Endothelial cell (in vitro differentiated cells): Measurements from ENCODE around the gene SORCS2. TPM values are rescaled to one million over a fixed set of nuclear protein-coding genes. Genes with fewer than 3 reads are reported as not detected.

Experiments used
- DNase-seq: peaks from one replicate; pipeline ENCODE4 v3.0.0; 2021; ENCODE audit warnings: low spot score
- H3K27ac Mint-ChIP-seq: one replicate; pipeline ENCODE4 v1.8.0; 2021; ENCODE audit warnings: mixed read lengths, inconsistent platforms; ENCODE audit not compliant: unreplicated experiment
- H3K27me3 Mint-ChIP-seq: one replicate; pipeline ENCODE4 v1.8.0; 2021; ENCODE audit warnings: mild to moderate bottlenecking, moderate library complexity, mixed read lengths, inconsistent platforms; ENCODE audit not compliant: unreplicated experiment
- H3K36me3 Mint-ChIP-seq: one replicate; pipeline ENCODE4 v1.8.0; 2021; ENCODE audit warnings: mild to moderate bottlenecking, low read depth, mixed read lengths, inconsistent platforms; ENCODE audit not compliant: unreplicated experiment
- H3K4me1 Mint-ChIP-seq: one replicate; pipeline ENCODE4 v1.8.0; 2021; ENCODE audit warnings: mild to moderate bottlenecking, mixed read lengths, inconsistent platforms; ENCODE audit not compliant: unreplicated experiment
- H3K4me3 Mint-ChIP-seq: one replicate; pipeline ENCODE4 v1.8.0; 2021; ENCODE audit warnings: mild to moderate bottlenecking, mixed read lengths, inconsistent platforms; ENCODE audit not compliant: unreplicated experiment
- H3K9me3 Mint-ChIP-seq: one replicate; pipeline ENCODE4 v1.8.0; 2021; ENCODE audit warnings: mixed read lengths, inconsistent platforms; ENCODE audit not compliant: unreplicated experiment
- total RNA-seq: library from RNA; stranded (reverse); fragmentation: NEBNext Ultra II Directional; extraction: Animal tissue kit (Norgen Biotek cat#: 25700); gene quantifications from one replicate; pipeline ENCODE4 v1.2.1, GENCODE V29; 2021; ENCODE audit not compliant: unreplicated experiment
- TF ChIP-seq, protein P1 (sequence below): fragments of 200-600 bp; sonication (generic); IDR thresholded peaks from one replicate; pipeline ENCODE4 v1.5.0; 2021; ENCODE audit warnings: antibody characterized with exemption; ENCODE audit not compliant: unreplicated experiment

The SORCS2 gene
- total RNA-seq, 1 donor from 2014 or later = 1.3 TPM

DNA sequence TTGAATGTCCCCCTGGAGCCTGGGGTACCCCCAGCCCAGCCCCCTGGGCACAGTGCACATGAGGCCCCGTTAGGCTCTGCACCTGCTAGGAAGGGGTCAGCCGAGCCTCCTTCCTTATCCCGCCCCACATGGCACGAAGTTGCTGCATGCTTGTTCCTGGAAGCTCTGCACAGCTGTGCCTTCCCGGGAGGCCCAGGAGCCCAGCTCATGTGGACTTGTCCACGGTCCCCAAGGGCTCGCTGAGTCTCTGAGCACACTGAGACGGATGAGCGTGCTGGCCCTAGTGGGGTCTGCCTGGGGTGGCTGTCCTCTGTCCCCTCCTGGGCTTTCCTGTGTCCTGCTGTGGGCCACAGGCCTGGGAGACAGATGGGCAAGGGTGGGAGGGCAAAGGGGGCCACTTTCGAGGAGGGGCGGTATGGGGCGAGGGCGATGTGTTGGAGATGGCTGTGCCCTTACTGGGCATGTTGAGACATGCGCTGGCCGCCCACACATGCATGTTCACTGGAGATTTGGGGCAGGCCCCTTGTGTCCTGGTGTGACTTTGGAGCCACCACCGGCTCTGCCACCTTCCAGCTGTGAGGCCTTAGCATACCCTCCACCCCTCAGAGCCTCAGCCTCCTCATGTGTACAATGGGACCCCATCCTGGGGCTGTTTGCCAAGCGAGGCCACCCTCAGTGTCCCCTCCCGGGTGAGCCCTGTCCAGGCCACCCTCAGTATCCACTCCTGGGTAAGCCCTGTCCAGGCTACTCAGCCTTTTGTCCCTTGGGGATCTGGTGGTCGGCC lies 509.7 kb downstream of the SORCS2 start:
- Mint-ChIP-seq H3K4me3 (no peak overlapping the region), H3K9me3 (no peaks in the 10 kb centered on the region), H3K36me3 (no peaks in the 10 kb centered on the region), H3K27ac (no peak overlapping the region), H3K27me3 (peaks cover 14% of the 10 kb centered on the region), H3K4me1 (peaks cover 4% of the 10 kb centered on the region)
- TF ChIP-seq, protein P1, sequence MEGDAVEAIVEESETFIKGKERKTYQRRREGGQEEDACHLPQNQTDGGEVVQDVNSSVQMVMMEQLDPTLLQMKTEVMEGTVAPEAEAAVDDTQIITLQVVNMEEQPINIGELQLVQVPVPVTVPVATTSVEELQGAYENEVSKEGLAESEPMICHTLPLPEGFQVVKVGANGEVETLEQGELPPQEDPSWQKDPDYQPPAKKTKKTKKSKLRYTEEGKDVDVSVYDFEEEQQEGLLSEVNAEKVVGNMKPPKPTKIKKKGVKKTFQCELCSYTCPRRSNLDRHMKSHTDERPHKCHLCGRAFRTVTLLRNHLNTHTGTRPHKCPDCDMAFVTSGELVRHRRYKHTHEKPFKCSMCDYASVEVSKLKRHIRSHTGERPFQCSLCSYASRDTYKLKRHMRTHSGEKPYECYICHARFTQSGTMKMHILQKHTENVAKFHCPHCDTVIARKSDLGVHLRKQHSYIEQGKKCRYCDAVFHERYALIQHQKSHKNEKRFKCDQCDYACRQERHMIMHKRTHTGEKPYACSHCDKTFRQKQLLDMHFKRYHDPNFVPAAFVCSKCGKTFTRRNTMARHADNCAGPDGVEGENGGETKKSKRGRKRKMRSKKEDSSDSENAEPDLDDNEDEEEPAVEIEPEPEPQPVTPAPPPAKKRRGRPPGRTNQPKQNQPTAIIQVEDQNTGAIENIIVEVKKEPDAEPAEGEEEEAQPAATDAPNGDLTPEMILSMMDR = no peak
- DNase-seq = no peak

DNA sequence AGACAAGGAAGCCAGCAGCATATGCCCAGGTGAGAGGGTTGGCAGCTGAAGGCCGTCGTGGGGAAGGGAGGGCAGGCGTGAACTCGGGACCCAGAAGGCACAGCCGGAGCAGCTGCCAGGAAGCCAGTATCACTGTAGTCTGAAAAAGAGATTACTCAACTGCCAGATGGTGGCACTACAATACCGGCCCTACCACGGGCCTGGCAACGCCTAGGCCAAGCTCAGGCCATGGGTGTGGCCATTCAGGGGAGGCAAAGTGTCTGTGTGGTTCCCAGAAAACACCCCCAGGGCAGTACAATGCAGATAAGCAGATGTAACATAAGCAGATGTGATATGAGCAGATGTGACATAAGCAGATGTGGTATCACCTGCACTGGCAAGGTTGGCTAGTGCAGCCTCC lies 511.4 kb downstream of the SORCS2 start:
- H3K4me3 Mint-ChIP-seq = no peak overlapping the region
- TF ChIP-seq, protein P1 = no peak
- peaks cover 4% of the 10 kb centered on the region for H3K4me1 Mint-ChIP-seq
- DNase-seq = no peak
- H3K27ac Mint-ChIP-seq = no peak overlapping the region
- H3K9me3 Mint-ChIP-seq = no peaks in the 10 kb centered on the region
- peaks cover 10% of the 10 kb centered on the region for H3K27me3 Mint-ChIP-seq
- H3K36me3 Mint-ChIP-seq = no peaks in the 10 kb centered on the region

DNA sequence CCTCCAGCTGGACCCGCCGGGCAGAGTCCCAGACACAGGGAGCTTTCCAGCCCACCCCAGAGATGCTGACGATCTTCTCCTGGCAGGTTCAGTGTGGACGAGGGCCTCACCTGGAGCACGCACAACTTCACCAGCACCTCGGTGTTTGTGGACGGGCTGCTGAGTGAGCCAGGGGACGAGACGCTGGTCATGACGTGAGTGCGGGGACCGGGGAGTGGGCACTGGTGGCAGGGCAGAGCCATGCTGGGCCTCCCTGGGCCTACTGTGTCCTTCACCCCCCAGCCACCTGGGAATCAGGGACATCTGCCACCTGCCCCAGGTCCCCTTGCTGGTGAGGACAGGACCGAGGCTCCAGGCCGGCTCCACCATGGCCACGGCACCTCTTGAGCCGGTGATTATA lies 511.8 kb downstream of the SORCS2 start:
- Mint-ChIP-seq H3K9me3 (no peaks in the 10 kb centered on the region), H3K36me3 (no peaks in the 10 kb centered on the region), H3K4me3 (no peak overlapping the region), H3K27me3 (peaks cover 10% of the 10 kb centered on the region), H3K27ac (no peak overlapping the region), H3K4me1 (peaks cover 4% of the 10 kb centered on the region)
- no peak for DNase-seq
- TF ChIP-seq, protein P1 = no peak

DNA sequence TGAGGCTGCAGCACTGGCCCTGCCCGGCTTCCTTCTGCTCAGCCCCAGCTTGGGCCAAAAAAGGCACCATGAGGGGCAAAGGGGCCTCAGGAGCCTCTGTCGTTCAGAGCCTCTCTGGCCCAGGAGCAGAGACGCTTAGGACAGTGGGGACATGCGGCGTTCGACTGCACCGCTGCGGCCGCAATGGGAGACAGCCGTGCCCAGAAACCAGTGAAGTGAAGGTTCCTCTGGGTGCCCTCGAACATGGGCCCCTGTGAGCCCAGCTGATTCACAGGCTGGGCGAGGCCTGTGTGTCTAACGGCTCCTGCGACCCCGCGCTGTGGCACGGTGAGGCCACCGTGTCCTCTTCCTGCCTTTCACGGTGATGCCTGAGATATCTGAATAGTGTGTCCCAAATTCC lies 512.3 kb downstream of the SORCS2 start:
- no peak for DNase-seq
- Mint-ChIP-seq H3K4me1 (peaks cover 4% of the 10 kb centered on the region), H3K36me3 (no peaks in the 10 kb centered on the region), H3K27me3 (peaks cover 10% of the 10 kb centered on the region), H3K9me3 (no peaks in the 10 kb centered on the region), H3K27ac (no peak overlapping the region), H3K4me3 (no peak overlapping the region)
- TF ChIP-seq, protein P1 = no peak

DNA sequence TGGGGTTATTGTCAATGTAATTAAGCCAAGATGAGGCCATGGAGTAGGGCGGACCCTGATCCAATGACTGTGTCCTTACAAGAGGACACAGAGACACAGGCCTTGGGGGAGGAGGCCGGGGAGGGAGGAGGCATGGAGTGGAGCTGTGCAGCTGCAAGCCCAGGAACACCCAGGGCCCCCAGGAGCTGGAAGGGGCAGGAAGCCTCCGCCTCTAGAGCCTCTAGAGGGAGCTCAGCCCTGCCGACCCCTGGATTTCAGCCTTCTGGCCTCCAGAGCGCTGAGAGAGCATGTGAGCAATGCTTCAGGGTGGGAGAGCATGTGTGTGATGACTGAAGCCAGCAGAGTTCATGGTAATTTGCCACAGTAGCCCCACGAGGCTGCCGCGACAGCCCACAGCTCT lies 512.7 kb downstream of the SORCS2 start:
- TF ChIP-seq, protein P1 = no peak
- no peaks in the 10 kb centered on the region for H3K36me3 Mint-ChIP-seq
- no peak overlapping the region for H3K27ac Mint-ChIP-seq
- H3K4me1 Mint-ChIP-seq = peaks cover 4% of the 10 kb centered on the region
- DNase-seq = no peak
- H3K27me3 Mint-ChIP-seq = peaks cover 9% of the 10 kb centered on the region
- no peak overlapping the region for H3K4me3 Mint-ChIP-seq
- H3K9me3 Mint-ChIP-seq = no peaks in the 10 kb centered on the region
